Stomach smooth muscle (tissue), 2 donors: ENCODE data around the gene CLDN18.

Source experiments
- H3K27ac ChIP-seq: one replicate; pipeline ENCODE4 v1.7.0; 2013; ENCODE audit warnings: mild to moderate bottlenecking, low read length, inconsistent platforms
- H3K27me3 ChIP-seq, 2 donors: one replicate each; pipeline ENCODE4 v1.7.0; 2013; ENCODE audit warnings: low read length in 2 of 2; ENCODE audit not compliant: insufficient read depth in 2 of 2, control insufficient read depth in 1 of 2
- H3K36me3 ChIP-seq, 2 donors: one replicate each; pipeline ENCODE4 v1.7.0; 2013; ENCODE audit warnings: low read length in 2 of 2; ENCODE audit not compliant: control insufficient read depth in 2 of 2, insufficient read depth in 2 of 2
- H3K4me1 ChIP-seq: one replicate; pipeline ENCODE4 v1.7.0; 2013; ENCODE audit warnings: low read length; ENCODE audit not compliant: control insufficient read depth, insufficient read depth
- H3K4me3 ChIP-seq, 2 donors: one replicate each; pipeline ENCODE4 v1.7.0; 2013; ENCODE audit warnings: low read length in 2 of 2
- H3K9ac ChIP-seq, 2 donors: one replicate each; pipeline ENCODE4 v1.7.0; 2013; ENCODE audit warnings: low read length in 2 of 2, mild to moderate bottlenecking in 1 of 2
- H3K9me3 ChIP-seq, 2 donors: one replicate each; pipeline ENCODE4 v1.7.0; 2013; ENCODE audit warnings: low read length in 2 of 2; ENCODE audit not compliant: control insufficient read depth in 2 of 2
- donor health status: healthy.
- donor health status: Pancreatic carcinoma.

CLDN18 gene

DNA sequence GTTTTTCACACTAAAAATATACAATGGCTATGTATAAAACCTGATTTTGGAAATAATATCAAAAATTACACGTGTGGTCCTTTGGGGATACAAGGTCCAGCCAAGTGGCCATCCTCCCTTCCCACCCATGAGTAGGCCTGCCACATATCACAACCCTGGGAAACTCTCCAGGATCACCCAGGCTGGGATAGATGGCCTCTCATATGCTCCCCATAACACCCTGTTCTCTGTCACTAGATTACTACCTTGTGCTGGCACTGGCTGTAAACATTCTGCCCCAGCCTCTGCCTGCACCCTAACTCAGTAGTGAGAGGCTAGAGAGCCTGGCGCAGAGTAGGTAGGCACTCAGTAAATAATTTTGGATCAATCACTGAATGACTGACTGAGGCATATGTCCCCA is 52.1 kb downstream of the CLDN18 start:
- H3K9me3 ChIP-seq = no peaks in the 10 kb centered on the region
- no peak overlapping the region for H3K4me3 ChIP-seq
- no peaks in the 10 kb centered on the region for H3K27me3 ChIP-seq
- no peak overlapping the region for H3K9ac ChIP-seq
- peaks cover 22 to 37% of the 10 kb centered on the region in 2 donors for H3K36me3 ChIP-seq
- H3K27ac ChIP-seq = no peak overlapping the region
- no peaks in the 10 kb centered on the region for H3K4me1 ChIP-seq

DNA sequence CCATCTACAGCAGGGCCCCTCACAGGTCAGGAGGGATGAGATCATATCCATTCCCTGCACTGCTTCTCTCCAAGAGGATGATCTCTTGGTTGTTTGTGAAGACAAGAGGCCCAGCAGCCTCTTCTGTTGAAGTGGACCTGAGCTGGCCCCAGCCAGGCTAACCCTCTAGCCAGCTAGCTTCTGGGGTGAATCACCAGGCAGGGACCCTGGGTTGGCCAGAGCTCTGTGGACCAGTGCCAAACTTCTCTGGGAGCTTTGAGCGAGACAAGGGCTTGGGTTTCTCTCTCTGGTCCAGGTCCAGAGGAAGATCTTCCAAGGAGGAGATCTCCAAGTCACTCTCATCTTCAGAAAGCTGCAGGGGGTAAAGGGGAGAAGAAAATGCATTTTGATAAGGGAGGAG is 52.7 kb downstream of the CLDN18 start:
- Histone ChIP-seq H3K4me1 (no peaks in the 10 kb centered on the region), H3K9me3 (no peaks in the 10 kb centered on the region), H3K4me3 (no peak overlapping the region), H3K27ac (no peak overlapping the region), H3K9ac (no peak overlapping the region), H3K27me3 (no peaks in the 10 kb centered on the region), H3K36me3 (peaks cover 22 to 42% of the 10 kb centered on the region in 2 donors)

DNA sequence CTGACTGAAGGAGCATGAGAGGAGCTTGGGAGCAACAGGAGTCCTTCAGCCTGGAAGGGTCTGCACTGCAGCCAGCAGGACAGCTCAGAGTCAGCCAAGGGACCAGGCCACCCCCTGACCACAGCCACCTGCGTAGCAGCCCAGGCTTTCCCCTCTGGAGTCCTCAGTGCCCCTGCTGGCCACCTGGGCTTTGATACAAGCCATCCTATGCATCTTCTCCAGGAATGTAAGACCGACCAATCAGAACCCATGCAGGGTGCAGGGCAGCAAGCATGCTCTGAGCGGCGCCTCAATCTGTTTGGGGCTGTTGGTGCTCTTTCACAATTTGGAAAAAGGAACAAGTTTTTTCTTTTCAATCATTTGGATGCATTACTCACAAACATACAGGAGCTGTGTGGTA is 53.5 kb downstream of the CLDN18 start:
- peaks cover 22 to 47% of the 10 kb centered on the region in 2 donors for H3K36me3 ChIP-seq
- H3K4me3 ChIP-seq = no peak overlapping the region
- no peak overlapping the region for H3K27ac ChIP-seq
- H3K9ac ChIP-seq = no peak overlapping the region
- no peaks in the 10 kb centered on the region for H3K4me1 ChIP-seq
- H3K9me3 ChIP-seq = no peaks in the 10 kb centered on the region
- H3K27me3 ChIP-seq = no peaks in the 10 kb centered on the region

DNA sequence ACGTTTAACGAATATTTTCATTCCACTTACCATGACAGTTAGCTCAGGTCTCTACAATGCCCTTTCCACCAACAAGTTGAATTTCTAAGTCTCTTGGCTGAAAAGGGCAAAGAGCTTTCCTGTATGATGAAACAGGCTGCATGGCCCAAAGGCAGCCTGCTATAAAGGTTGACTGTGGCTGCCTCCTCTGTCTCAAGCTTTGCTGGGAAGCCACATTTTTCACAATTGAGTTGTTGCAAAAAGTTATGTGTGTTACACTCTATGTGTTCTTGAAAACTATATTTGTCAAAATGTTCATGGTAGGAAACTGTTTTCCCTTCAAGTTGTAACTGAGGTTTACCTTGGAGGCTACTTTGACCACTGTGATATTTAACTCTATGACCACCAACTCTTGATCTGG is 56.0 kb downstream of the CLDN18 start:
- Histone ChIP-seq H3K4me3 (no peak overlapping the region), H3K4me1 (no peaks in the 10 kb centered on the region), H3K27ac (no peak overlapping the region), H3K9me3 (no peaks in the 10 kb centered on the region), H3K27me3 (no peaks in the 10 kb centered on the region), H3K9ac (no peak overlapping the region), H3K36me3 (peaks cover 22 to 48% of the 10 kb centered on the region in 2 donors)

DNA sequence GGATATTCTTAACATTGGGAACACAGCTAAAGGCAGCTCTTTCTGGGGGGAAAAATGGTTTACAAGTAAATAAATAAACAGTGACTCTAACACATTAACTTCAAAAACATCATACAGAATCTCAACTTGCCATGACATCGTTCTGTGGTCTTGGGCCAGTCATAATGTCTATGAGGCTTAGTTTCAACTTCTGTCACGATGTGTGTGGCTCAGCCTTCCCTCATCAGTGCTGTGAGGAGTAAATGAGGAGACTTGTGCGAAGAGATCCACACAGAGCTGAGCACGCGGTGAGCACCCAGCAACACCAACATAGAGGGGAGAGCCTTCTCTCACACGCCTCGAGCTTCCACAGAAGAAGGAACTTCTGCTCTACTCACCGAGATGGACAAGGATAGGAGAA is 56.4 kb downstream of the CLDN18 start:
- no peaks in the 10 kb centered on the region for H3K4me1 ChIP-seq
- no peaks in the 10 kb centered on the region for H3K9me3 ChIP-seq
- H3K9ac ChIP-seq = no peak overlapping the region
- no peak overlapping the region for H3K27ac ChIP-seq
- no peak overlapping the region for H3K4me3 ChIP-seq
- no peaks in the 10 kb centered on the region for H3K27me3 ChIP-seq
- H3K36me3 ChIP-seq = peaks cover 22 to 51% of the 10 kb centered on the region in 2 donors

DNA sequence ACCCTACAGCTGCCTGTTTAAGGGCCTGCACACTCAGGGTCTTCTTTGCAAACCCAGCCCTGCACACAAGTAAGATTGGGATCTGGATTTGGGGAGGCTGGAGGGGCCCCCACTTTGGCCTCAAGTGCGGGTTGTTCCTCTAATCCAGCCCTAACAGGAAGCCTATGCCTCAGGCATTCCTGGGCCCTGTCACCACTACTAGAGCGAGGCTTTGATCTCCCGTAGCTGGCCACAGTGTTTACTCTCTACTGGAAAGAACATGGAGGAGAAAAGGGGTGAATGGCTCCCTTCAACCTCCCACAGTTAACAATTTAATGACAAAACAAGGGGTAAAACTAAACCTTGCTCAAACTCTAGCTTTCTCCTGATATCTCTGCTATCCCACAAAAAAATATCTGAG is 57.0 kb downstream of the CLDN18 start:
- H3K9ac ChIP-seq = no peak overlapping the region
- H3K4me3 ChIP-seq = no peak overlapping the region
- H3K4me1 ChIP-seq = no peaks in the 10 kb centered on the region
- H3K27me3 ChIP-seq = no peaks in the 10 kb centered on the region
- H3K27ac ChIP-seq = no peak overlapping the region
- peaks cover 25 to 53% of the 10 kb centered on the region in 2 donors for H3K36me3 ChIP-seq
- H3K9me3 ChIP-seq = no peaks in the 10 kb centered on the region

DNA sequence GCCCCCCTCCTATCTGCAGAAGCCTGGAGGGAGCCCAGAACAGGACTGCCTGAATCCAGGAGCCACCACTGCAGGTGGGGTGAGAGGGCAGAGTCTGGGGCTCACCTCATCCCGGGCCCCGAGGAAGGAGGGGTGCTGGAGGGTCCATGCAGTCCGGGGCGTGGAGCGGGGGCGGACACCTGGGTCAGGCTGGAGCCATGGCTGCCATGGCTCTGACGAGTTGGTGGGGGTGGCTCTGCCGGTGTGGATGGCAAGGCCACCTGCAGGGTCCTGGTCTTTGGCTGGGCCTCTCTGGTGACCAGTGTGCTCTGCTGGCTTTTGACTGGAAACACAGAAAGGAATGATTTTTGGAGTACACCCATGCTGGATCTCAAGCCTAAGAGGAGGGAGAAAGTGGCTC is 58.1 kb downstream of the CLDN18 start:
- H3K9me3 ChIP-seq = no peaks in the 10 kb centered on the region
- H3K4me3 ChIP-seq = no peak overlapping the region
- H3K4me1 ChIP-seq = no peaks in the 10 kb centered on the region
- H3K9ac ChIP-seq = no peak overlapping the region
- no peaks in the 10 kb centered on the region for H3K27me3 ChIP-seq
- peaks cover 25 to 45% of the 10 kb centered on the region in 2 donors for H3K36me3 ChIP-seq
- no peak overlapping the region for H3K27ac ChIP-seq

DNA sequence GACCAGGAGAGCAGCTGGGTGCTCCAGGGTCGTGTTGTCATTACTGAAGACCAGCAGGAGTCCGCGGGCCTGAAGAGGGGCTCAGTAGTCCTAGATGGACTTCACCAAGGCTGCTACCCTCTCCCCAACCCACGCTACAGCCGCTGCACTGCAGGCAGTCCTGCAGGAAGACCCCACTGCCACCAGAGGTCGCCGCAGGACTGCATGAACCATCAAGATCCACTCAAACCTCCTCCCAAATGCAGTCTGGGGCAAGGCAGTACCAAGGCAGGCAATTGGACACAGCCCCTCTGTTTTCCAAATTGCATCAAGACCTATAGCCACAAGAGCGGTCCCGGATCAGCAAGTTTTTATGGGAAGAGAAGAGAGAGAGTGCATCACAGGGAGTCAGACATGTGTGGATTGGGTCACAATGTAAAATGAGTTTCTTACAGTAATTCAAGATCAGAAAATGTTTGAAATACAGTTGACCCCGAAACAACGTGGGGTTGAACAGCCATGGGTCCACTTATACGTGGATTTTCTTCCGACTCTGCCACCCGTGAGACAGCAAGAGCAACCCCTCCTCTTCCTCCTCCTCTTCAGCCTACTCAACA is 58.7 kb downstream of the CLDN18 start:
- Histone ChIP-seq H3K9me3 (no peaks in the 10 kb centered on the region), H3K36me3 (peaks cover 25 to 41% of the 10 kb centered on the region in 2 donors), H3K4me1 (no peaks in the 10 kb centered on the region), H3K9ac (no peak overlapping the region), H3K27ac (no peak overlapping the region), H3K4me3 (no peak overlapping the region), H3K27me3 (no peaks in the 10 kb centered on the region)

DNA sequence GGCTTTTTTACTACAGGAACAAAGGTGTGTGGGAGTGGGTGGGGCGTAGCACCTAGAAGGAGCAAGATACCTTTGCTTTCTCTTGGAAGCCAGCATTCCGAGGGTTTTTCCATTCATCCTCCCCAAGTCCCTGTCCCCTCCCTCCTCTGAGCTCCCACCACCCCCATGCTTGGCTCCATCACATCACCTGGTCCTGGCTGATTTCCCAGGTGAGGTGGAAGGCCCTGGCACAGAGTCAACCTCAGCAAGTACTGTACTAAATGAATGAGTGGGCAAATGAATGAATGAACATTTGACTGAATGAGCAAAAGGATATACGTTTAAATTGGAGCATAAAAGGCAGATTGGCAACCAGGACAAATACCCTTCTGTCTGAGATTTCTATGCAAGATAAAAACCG is 60.0 kb downstream of the CLDN18 start:
- no peak overlapping the region for H3K27ac ChIP-seq
- no peaks in the 10 kb centered on the region for H3K27me3 ChIP-seq
- H3K4me1 ChIP-seq = no peaks in the 10 kb centered on the region
- no peak overlapping the region for H3K4me3 ChIP-seq
- no peaks in the 10 kb centered on the region for H3K9me3 ChIP-seq
- peaks cover 19 to 34% of the 10 kb centered on the region in 2 donors for H3K36me3 ChIP-seq
- no peak overlapping the region for H3K9ac ChIP-seq

DNA sequence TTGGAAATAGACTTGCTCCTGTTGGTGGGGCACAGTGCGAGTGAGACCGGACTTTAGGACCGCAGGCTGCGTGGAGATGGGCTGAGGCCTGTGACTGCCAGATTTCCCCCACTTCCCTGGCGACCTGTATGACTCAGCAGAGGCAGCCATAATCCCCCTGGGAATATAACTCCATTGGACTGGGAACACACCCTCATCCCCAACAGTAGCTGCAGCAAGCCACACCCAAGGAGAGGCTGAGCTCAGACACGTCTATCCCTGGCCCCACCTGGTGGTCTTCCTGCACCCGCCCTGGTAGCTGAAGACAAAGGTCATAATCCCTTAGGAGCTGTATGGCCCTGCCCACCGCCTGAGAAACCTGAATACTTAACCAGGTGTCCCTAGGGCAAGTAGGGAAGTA is 62.8 kb downstream of the CLDN18 start:
- Histone ChIP-seq H3K36me3 (peaks cover 12 to 20% of the 10 kb centered on the region in 2 donors), H3K27ac (no peak overlapping the region), H3K4me1 (no peaks in the 10 kb centered on the region), H3K27me3 (no peaks in the 10 kb centered on the region), H3K9ac (no peak overlapping the region), H3K4me3 (no peak overlapping the region), H3K9me3 (no peaks in the 10 kb centered on the region)

DNA sequence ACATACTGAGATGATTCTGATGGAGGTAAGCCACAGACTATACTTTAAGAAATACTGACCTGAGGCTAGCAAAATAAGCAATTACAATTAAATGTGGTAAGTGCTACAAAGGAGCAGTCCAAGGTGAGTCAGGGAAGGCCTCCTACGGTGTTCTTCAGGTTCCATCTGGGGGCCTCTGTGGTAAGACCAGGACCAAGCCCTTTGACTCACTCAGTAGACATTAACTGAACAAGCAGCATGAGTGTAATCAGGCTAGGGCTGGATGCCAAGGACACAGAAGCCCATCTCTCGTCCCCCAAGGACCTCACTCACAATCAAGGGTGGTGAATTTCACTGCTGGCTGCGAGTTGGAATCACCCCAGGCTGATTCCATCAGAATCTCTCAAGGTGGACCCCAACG is 68.1 kb downstream of the CLDN18 start:
- no peak overlapping the region for H3K9ac ChIP-seq
- H3K36me3 ChIP-seq = peaks cover 32 to 42% of the 10 kb centered on the region in 2 donors
- no peak overlapping the region for H3K4me3 ChIP-seq
- H3K27me3 ChIP-seq = no peaks in the 10 kb centered on the region
- H3K27ac ChIP-seq = no peak overlapping the region
- H3K4me1 ChIP-seq = peaks cover under 1% of the 10 kb centered on the region
- H3K9me3 ChIP-seq = no peaks in the 10 kb centered on the region
